Liver (tissue), 3 donors: Measurements from ENCODE around the gene OR10H4.

Experiments
- ATF3 ChIP-seq: IDR thresholded peaks from 2 replicates; pipeline ENCODE4 v1.6.1; 2016; ENCODE audit warnings: antibody characterized with exemption
- CTCF ChIP-seq: fragments of 150-350 bp; IDR thresholded peaks from 2 replicates; pipeline ENCODE4 v1.5.1; 2017; ENCODE audit warnings: improper control_type of control experiment, low read depth, low read length; ENCODE audit not compliant: missing input control
- EGR1 ChIP-seq, 2 donors: IDR thresholded peaks; 2 replicates each; pipeline ENCODE4 v1.6.1; 2016 to 2018; ENCODE audit warnings: antibody characterized with exemption in 2 of 2, low read depth in 2 of 2
- FOXA1 ChIP-seq: IDR thresholded peaks from 2 replicates; pipeline ENCODE4 v1.6.1; 2016; ENCODE audit warnings: antibody characterized with exemption
- GABPA ChIP-seq, 2 donors: IDR thresholded peaks in 1 of 2; conservative IDR thresholded peaks in 1 of 2; 2 replicates each; pipeline ENCODE4 v1.6.1; 2016; ENCODE audit warnings: antibody characterized with exemption in 2 of 2, mild to moderate bottlenecking in 1 of 2, moderate library complexity in 1 of 2
- HNF4A ChIP-seq, 2 donors: conservative IDR thresholded peaks; 2 replicates each; pipeline ENCODE4 v1.6.1; 2016; ENCODE audit warnings: antibody characterized with exemption in 2 of 2, mild to moderate bottlenecking in 2 of 2
- JUND ChIP-seq, 2 donors: IDR thresholded peaks; 2 replicates each; pipeline ENCODE4 v1.6.1; 2016; ENCODE audit warnings: antibody characterized with exemption in 2 of 2
- RAD21 ChIP-seq, 2 donors: IDR thresholded peaks; 2 replicates each; pipeline ENCODE4 v1.6.1; 2016; ENCODE audit warnings: antibody characterized with exemption in 2 of 2, mild to moderate bottlenecking in 2 of 2
- REST ChIP-seq: IDR thresholded peaks from 2 replicates; pipeline ENCODE4 v1.6.1; 2016; ENCODE audit warnings: antibody characterized with exemption, mild to moderate bottlenecking
- SP1 ChIP-seq: IDR thresholded peaks from 2 replicates; pipeline ENCODE4 v1.6.1; 2018; ENCODE audit warnings: antibody characterized with exemption, mild to moderate bottlenecking
- TAF1 ChIP-seq: conservative IDR thresholded peaks from 2 replicates; pipeline ENCODE4 v1.6.1; 2016; ENCODE audit warnings: antibody characterized with exemption, mild to moderate bottlenecking
- YY1 ChIP-seq: IDR thresholded peaks from 2 replicates; pipeline ENCODE4 v1.6.1; 2016; ENCODE audit warnings: antibody characterized with exemption, mild to moderate bottlenecking
- ZBTB33 ChIP-seq: IDR thresholded peaks from 2 replicates; pipeline ENCODE4 v1.6.1; 2016; ENCODE audit warnings: antibody characterized with exemption
- donor health status: healthy.
- donor health status: healthy.

GRCh38 chr19:15948223-15949058, at the start of gene OR10H4:
- TF ChIP-seq RAD21 (IDR thresholded peaks at IDR 0.05), result no peak
- no peak for TF ChIP-seq CTCF
- no peak for TF ChIP-seq REST
- TF ChIP-seq SP1, result no peak
- TF ChIP-seq ZBTB33, result no peak
- TF ChIP-seq HNF4A (conservative IDR thresholded peaks at IDR 0.05), result no peak
- TF ChIP-seq TAF1, result no peak
- no peak for TF ChIP-seq FOXA1
- no peak for TF ChIP-seq YY1
- TF ChIP-seq JUND (IDR thresholded peaks at IDR 0.05), result no peak
- no peak for TF ChIP-seq GABPA (IDR thresholded peaks at IDR 0.05 in 1 of 2, conservative IDR thresholded peaks at IDR 0.05 in 1 of 2)
- no peak for TF ChIP-seq ATF3
- TF ChIP-seq EGR1 (IDR thresholded peaks at IDR 0.05; ENCODE audit: low read depth in 2 of 2), result no peak
